Mucosa of rectum (tissue), 2 donors: ENCODE data around the gene OTOG.

Experiments used
- H3K27ac ChIP-seq, 2 donors: one replicate each; pipeline ENCODE4 v1.7.0; 2013; ENCODE audit warnings: inconsistent platforms in 2 of 2, low read depth in 2 of 2, low read length in 2 of 2
- H3K27me3 ChIP-seq, 2 donors: one replicate each; pipeline ENCODE4 v1.7.0; 2013; ENCODE audit warnings: low read length in 2 of 2; ENCODE audit not compliant: control insufficient read depth in 2 of 2, insufficient read depth in 2 of 2
- H3K36me3 ChIP-seq, 2 donors: one replicate each; pipeline ENCODE4 v1.7.0; 2013; ENCODE audit warnings: low read length in 2 of 2; ENCODE audit not compliant: control insufficient read depth in 2 of 2, insufficient read depth in 2 of 2
- H3K4me1 ChIP-seq, 2 donors: one replicate each; pipeline ENCODE4 v1.7.0; 2013; ENCODE audit warnings: low read length in 2 of 2, mild to moderate bottlenecking in 1 of 2; ENCODE audit not compliant: control insufficient read depth in 2 of 2, insufficient read depth in 2 of 2
- H3K4me3 ChIP-seq, 2 donors: one replicate each; pipeline ENCODE4 v1.7.0; 2013; ENCODE audit warnings: low read length in 2 of 2
- H3K9ac ChIP-seq, 2 donors: one replicate each; pipeline ENCODE4 v1.7.0; 2013; ENCODE audit warnings: low read length in 2 of 2, low read depth in 1 of 2, mild to moderate bottlenecking in 1 of 2
- H3K9me3 ChIP-seq, 2 donors: one replicate each; pipeline ENCODE4 v1.7.0; 2013; ENCODE audit warnings: low read length in 2 of 2; ENCODE audit not compliant: control insufficient read depth in 2 of 2
- donor health status: healthy.
- donor health status: Normal muscosa, but diverticular disease.

Gene OTOG

DNA sequence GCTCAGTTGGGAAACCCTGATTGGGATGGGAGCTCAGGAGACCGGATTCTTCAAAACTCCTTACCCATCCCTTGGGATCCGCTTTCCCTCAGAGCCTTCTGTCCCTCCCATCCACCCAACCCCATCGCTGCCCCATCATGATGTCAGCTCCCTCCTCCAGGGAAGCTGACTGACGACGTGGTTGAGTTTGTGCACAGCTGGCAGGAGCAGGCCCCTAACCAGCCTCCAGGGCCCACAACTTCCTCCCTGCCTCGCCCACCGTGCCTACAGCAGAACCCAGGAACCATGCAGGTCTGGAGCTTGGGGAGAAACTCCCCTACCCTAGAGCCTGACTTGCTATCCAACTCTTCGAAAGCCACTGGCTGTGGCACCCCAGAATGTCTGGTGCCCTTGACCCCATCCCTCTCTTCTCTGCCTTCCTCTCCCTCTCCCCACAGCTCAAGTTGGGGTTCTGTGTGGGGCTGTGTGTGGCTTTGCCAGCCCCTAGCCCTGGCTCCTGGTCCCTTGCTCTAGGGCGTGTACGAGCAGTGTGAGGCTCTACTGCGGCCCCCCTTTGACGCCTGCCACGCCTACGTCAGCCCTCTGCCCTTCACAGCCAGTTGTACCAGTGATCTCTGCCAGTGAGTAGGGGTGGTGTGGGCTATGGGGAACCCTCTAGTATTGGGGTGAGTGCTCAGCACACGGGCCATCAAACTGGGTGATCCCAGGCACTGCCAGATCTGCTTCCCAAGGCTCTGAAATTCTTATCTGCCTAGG lies 11.1 kb downstream of the OTOG start:
- Histone ChIP-seq H3K9ac (no peak overlapping the region), H3K27me3 (no peaks in the 10 kb centered on the region), H3K9me3 (no peaks in the 10 kb centered on the region), H3K4me3 (no peak overlapping the region), H3K4me1 (no peaks in the 10 kb centered on the region), H3K27ac (no peak overlapping the region), H3K36me3 (no peaks in the 10 kb centered on the region)

DNA sequence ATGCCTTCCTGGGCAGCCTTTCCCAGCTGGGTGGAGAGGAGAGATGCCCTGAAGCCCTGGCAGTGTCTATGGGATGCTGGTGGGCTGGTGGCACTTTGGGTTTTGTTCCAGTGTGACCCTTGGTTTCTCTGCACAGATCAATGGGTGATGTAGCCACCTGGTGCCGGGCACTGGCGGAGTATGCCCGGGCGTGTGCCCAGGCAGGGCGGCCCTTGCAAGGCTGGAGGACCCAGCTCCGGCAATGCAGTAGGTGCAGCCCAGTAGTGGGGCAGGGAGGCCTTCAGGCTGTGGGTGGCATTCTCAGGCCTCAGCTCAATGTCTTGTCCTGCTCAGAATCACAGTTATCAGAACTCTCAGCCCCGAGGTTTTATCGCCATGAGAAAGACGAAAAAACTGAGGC lies 11.9 kb downstream of the OTOG start:
- H3K36me3 ChIP-seq, result no peaks in the 10 kb centered on the region
- no peak overlapping the region for H3K27ac ChIP-seq
- no peaks in the 10 kb centered on the region for H3K9me3 ChIP-seq
- H3K27me3 ChIP-seq, result no peaks in the 10 kb centered on the region
- no peak overlapping the region for H3K9ac ChIP-seq
- no peak overlapping the region for H3K4me3 ChIP-seq
- H3K4me1 ChIP-seq, result no peaks in the 10 kb centered on the region

DNA sequence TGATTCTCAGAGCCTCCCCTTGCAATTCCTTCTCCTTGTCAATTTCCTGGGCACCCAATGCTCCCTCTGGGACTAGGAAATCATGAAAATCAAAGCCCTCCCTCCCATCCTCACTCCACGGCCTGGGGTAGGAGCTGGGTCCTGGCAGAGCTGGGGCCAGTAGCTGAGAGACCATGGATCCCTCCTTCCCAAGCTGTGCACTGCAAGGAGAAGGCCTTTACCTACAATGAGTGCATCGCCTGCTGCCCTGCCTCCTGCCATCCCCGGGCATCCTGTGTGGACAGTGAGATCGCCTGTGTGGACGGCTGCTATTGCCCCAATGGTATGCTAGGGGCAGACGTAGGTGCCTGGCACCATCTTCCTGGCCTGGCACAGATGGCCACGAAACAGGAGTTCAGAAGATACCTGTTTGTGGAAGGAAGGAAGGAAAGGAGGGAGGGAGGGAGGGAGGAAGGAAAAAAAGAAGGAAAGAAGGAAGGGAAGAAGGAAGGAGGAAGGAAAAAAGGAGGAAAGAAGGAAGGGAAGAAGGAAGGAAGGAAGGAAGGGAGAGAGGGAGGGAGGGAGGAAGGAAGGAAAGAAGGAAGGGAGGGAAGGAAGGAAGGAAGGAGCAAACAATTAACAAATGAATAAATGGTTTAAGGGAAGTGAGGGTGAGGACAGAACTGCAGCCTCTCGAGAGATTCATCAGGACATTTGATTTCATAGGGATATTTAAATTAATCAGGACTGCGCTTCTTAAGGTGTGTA lies 12.5 kb downstream of the OTOG start:
- Histone ChIP-seq H3K36me3 (no peaks in the 10 kb centered on the region), H3K9ac (no peak overlapping the region), H3K27ac (no peak overlapping the region), H3K4me1 (no peaks in the 10 kb centered on the region), H3K27me3 (no peaks in the 10 kb centered on the region), H3K9me3 (no peaks in the 10 kb centered on the region), H3K4me3 (no peak overlapping the region)

DNA sequence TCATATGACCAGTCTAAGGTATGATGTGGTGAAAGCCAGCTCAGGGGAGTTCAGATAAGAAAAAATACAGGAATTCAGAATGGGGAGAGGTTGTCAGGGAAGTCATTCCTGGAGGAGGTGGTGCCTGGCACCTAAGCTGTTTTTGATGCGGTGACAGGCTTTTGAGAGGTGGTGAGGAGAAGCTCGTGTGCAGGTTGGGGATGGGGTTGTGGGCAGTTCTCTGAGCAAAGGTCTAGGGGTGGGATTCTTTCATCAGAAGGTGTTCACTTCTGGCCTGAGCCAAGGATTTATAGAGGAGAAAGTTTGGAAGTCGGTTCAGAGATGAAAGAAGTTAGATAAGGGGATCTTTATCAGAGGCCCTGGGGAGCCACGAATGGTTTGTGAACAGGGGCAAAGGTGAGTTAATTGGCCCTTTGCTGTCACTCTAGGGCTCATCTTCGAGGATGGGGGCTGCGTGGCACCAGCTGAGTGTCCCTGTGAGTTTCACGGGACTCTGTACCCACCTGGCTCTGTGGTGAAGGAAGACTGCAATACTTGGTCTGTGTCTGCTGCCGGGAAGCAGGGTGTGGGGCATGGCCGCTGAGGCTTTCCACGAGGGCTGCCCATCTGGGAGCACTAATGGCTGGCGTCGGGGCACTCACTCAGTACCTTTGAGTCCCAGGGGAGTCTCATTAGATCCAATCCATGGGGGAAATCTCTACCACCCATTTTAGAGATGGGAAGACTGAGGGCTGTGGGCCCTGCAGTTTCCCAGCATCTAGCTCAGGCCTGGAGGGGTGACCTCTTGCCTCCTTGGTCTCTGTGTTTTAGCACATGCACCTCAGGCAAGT lies 13.4 kb downstream of the OTOG start:
- H3K4me3 ChIP-seq, result no peak overlapping the region
- H3K9me3 ChIP-seq, result no peaks in the 10 kb centered on the region
- H3K27me3 ChIP-seq, result no peaks in the 10 kb centered on the region
- no peaks in the 10 kb centered on the region for H3K4me1 ChIP-seq
- no peak overlapping the region for H3K27ac ChIP-seq
- no peaks in the 10 kb centered on the region for H3K36me3 ChIP-seq
- no peak overlapping the region for H3K9ac ChIP-seq

DNA sequence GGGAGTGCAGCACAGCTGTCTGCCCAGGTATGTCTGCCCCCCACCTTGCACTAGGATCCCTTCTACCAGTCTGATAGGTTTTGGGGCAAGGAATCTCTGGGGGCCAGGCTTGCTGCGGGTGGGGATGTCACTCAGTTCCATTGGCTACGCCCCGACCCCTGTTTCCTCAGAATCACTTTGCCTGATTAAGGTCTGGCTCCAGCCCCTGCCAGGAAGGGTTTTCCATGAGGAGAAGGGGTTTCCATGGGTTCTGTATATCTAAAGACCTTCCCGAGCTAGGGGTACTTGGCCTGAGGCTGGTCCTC lies 14.0 kb downstream of the OTOG start:
- Histone ChIP-seq H3K27ac (no peak overlapping the region), H3K4me3 (no peak overlapping the region), H3K9ac (no peak overlapping the region), H3K36me3 (no peaks in the 10 kb centered on the region), H3K9me3 (no peaks in the 10 kb centered on the region), H3K4me1 (no peaks in the 10 kb centered on the region), H3K27me3 (no peaks in the 10 kb centered on the region)

DNA sequence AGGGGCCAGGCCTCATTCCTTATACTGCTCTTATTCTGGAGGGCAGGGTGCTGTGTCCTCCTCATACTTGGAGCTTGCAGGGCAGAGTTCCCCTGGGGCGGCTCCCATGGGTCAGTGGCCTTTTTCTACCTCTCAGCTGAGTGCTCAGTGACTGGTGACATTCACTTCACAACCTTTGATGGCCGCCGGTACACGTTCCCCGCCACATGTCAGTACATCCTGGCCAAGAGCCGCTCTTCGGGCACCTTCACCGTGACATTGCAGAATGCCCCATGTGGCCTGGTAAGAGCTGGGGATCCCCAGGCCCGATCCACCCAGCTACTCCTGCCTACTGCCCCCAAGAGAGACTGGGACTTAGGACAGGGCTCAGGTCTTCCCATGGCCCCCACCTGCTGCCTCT lies 14.5 kb downstream of the OTOG start:
- no peaks in the 10 kb centered on the region for H3K36me3 ChIP-seq
- H3K9me3 ChIP-seq, result no peaks in the 10 kb centered on the region
- no peaks in the 10 kb centered on the region for H3K4me1 ChIP-seq
- no peak overlapping the region for H3K4me3 ChIP-seq
- H3K27ac ChIP-seq, result no peak overlapping the region
- no peaks in the 10 kb centered on the region for H3K27me3 ChIP-seq
- H3K9ac ChIP-seq, result no peak overlapping the region

DNA sequence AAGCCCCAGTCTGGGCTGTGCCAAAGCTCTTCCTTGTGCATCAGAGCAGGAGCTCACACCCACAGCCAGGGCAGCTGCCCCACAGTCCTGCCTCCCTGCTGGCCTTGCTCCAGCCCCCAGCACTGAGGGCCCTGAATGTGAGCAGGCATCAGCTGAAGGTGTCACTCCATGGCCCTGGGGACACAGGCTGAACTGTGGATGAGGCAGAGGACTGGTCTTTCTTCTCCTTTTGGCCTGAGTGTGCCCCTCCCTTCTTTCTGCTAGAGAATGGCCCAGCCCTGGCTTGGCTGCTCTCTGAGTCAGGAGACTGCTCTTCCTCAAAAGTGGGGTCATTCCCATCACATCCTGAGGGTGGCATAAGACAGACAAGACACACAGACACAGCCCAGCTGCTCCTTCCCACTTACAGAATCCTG lies 16.2 kb downstream of the OTOG start:
- Histone ChIP-seq H3K4me1 (no peaks in the 10 kb centered on the region), H3K9me3 (no peaks in the 10 kb centered on the region), H3K36me3 (no peaks in the 10 kb centered on the region), H3K9ac (no peak overlapping the region), H3K27me3 (no peaks in the 10 kb centered on the region), H3K27ac (no peak overlapping the region), H3K4me3 (no peak overlapping the region)

DNA sequence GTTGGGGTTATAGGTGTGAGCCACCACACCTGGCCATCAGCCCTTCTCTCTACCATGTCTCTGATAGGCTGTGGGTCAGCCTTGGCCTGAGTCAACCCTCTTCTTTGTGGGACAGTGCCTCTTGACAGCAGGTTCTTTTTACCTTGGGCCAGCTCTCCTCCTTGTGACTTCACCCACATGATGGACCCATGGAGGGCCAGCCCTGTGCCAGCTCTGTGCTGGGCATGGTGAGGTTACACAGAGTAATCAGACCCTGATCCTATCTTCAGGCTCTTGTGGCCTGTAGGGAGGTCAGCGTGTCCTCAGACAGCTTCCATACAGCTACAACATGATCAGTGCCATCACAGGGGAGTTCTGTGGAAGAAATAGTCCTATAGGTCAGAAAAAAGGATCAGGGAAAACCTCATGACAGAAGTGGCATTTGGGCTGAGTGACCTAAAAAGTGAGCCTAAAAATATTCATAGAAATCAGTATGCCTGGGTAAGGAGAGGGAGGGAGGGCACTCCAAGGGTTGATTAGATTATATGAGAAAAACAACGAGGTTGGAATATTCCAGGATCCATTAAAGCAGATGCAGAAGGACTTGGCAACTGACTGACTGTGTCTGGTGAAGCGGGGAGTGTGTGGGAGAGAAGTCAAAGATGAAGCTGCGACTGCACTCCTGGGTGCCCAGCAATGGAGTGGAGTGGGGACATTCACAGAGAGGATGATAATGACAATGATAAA lies 17.1 kb downstream of the OTOG start:
- Histone ChIP-seq H3K27ac (no peak overlapping the region), H3K27me3 (no peaks in the 10 kb centered on the region), H3K9me3 (no peaks in the 10 kb centered on the region), H3K9ac (no peak overlapping the region), H3K4me1 (no peaks in the 10 kb centered on the region), H3K4me3 (no peak overlapping the region), H3K36me3 (no peaks in the 10 kb centered on the region)

DNA sequence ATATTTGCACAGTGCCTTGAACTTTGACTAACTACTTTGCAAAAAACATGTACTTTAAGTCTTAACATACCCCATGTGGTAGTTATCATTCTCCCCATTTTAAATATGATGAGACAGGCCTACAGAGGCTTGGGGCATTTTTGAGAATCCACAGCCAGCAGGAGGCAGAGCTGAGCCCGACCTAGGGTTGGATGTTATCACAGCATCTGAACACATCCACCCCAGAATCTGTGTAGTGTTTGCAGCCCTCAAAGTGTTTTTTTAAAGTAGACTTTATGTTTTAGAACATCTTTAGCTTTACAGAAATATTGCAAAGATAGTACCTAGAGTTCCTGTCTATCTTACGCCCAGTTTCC lies 17.6 kb downstream of the OTOG start:
- Histone ChIP-seq H3K27me3 (no peaks in the 10 kb centered on the region), H3K9me3 (no peaks in the 10 kb centered on the region), H3K27ac (no peak overlapping the region), H3K9ac (no peak overlapping the region), H3K4me3 (no peak overlapping the region), H3K4me1 (no peaks in the 10 kb centered on the region), H3K36me3 (no peaks in the 10 kb centered on the region)

DNA sequence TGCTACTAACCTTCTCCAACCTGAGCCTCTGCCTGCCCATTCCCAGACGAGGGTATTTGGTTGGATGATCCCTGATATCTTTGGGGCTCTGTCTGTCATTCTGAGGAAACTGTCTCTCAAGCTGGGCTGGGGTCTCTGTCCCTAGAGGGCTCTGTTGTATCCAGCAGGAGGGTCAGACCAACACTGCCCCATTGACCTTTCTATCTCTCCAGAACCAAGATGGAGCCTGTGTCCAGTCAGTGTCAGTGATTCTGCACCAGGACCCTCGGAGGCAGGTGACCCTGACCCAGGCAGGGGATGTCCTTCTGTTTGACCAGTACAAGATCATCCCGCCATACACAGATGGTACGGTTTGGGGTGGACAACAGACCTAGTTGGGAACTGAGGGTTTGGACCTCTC lies 21.9 kb downstream of the OTOG start:
- no peaks in the 10 kb centered on the region for H3K27me3 ChIP-seq
- H3K27ac ChIP-seq, result no peak overlapping the region
- no peaks in the 10 kb centered on the region for H3K9me3 ChIP-seq
- H3K4me1 ChIP-seq, result no peaks in the 10 kb centered on the region
- no peak overlapping the region for H3K4me3 ChIP-seq
- no peak overlapping the region for H3K9ac ChIP-seq
- H3K36me3 ChIP-seq, result no peaks in the 10 kb centered on the region
